GM12875 (cell line): ENCODE results near the gene ADAMTSL3.

Experiments
- H3K4me3 ChIP-seq: one replicate; pipeline ENCODE4 v1.5.1; 2011; ENCODE audit warnings: low read depth, low read length, control low read depth
- CTCF ChIP-seq: IDR thresholded peaks from 2 replicates; pipeline ENCODE4 v1.5.1; 2011; ENCODE audit warnings: low read depth, mild to moderate bottlenecking, control low read depth, inconsistent platforms, low read length, moderate library complexity, borderline replicate concordance; ENCODE audit not compliant: insufficient read depth

The ADAMTSL3 gene

GRCh38 chr15:83767741-83768140 lies 113.8 kb downstream of the ADAMTSL3 start:
- no peak overlapping the region for H3K4me3 ChIP-seq
- TF ChIP-seq CTCF = no peak

- no peak overlapping the region for H3K4me3 ChIP-seq
- TF ChIP-seq CTCF = no peak
Measured at GRCh38 chr15:83769411-83769999, 115.6 kb downstream of the ADAMTSL3 start.

GRCh38 chr15:83775738-83776137 lies 121.8 kb downstream of the ADAMTSL3 start:
- no peak for TF ChIP-seq CTCF
- no peak overlapping the region for H3K4me3 ChIP-seq

GRCh38 chr15:83776986-83777385 lies 123.1 kb downstream of the ADAMTSL3 start:
- no peak overlapping the region for H3K4me3 ChIP-seq
- TF ChIP-seq CTCF = no peak

- TF ChIP-seq CTCF = no peak
- no peak overlapping the region for H3K4me3 ChIP-seq
Measured at GRCh38 chr15:83783227-83783626, 129.3 kb downstream of the ADAMTSL3 start.

GRCh38 chr15:83784975-83785374 lies 131.1 kb downstream of the ADAMTSL3 start:
- H3K4me3 ChIP-seq = no peak overlapping the region
- TF ChIP-seq CTCF = no peak

- no peak for TF ChIP-seq CTCF
- H3K4me3 ChIP-seq = no peak overlapping the region
Measured at GRCh38 chr15:83786336-83786735, 132.4 kb downstream of the ADAMTSL3 start.
